HG03045 (cell line): ENCODE measurements around the gene TRAF4.

ENCODE experiments used
- ATAC-seq: cut with Tn5 transposase; IDR thresholded peaks from one replicate; pipeline ENCODE4 v1.9.1; 2021; ENCODE audit warnings: mild to moderate bottlenecking, moderate library complexity; ENCODE audit not compliant: unreplicated experiment

Gene TRAF4

GRCh38 chr17:28743243-28744103, at the start of gene TRAF4:
TRAF4 (plus strand) TSS chr17:28744011; CDS start chr17:28744113, 102 bp downstream.
- peak; percentile 66 for ATAC-seq

- no peak for ATAC-seq
Measured at GRCh38 chr17:28698253-28698941, 45.4 kb upstream of the TRAF4 start.

GRCh38 chr17:28700278-28700677, 43.5 kb upstream of the TRAF4 start:
- ATAC-seq, result no peak

GRCh38 chr17:28700830-28701492, 42.9 kb upstream of the TRAF4 start:
- no peak for ATAC-seq

GRCh38 chr17:28702026-28702751, 41.6 kb upstream of the TRAF4 start:
- no peak for ATAC-seq

- ATAC-seq, result no peak
Measured at GRCh38 chr17:28702752-28703150, 41.1 kb upstream of the TRAF4 start.

- no peak for ATAC-seq
Measured at GRCh38 chr17:28703552-28704218, 40.1 kb upstream of the TRAF4 start.

- ATAC-seq, result no peak
Measured at GRCh38 chr17:28704219-28704858, 39.5 kb upstream of the TRAF4 start.

GRCh38 chr17:28705074-28705659, 38.6 kb upstream of the TRAF4 start:
- no peak for ATAC-seq

- ATAC-seq, result no peak
Measured at GRCh38 chr17:28705728-28706334, 38.0 kb upstream of the TRAF4 start.

- ATAC-seq, result no peak
Measured at GRCh38 chr17:28706471-28707338, 37.1 kb upstream of the TRAF4 start.

GRCh38 chr17:28707339-28707720, 36.5 kb upstream of the TRAF4 start:
- ATAC-seq, result no peak

- peak; percentile 80 for ATAC-seq
Measured at GRCh38 chr17:28710861-28711722, 32.7 kb upstream of the TRAF4 start.

GRCh38 chr17:28711723-28712031, 32.1 kb upstream of the TRAF4 start, which contains the start of gene PROCA1:
PROCA1 (minus strand) TSS chr17:28711888; CDS start chr17:28711660, 228 bp downstream.
- peak; percentile 33 for ATAC-seq

- no peak for ATAC-seq
Measured at GRCh38 chr17:28712032-28712704, 31.6 kb upstream of the TRAF4 start.

GRCh38 chr17:28712705-28713415, 31.0 kb upstream of the TRAF4 start:
- no peak for ATAC-seq
